ENCODE measurements around the gene PRMT2.

Gene PRMT2

GRCh38 chr21:46645840-46646239, 10.4 kb downstream of the PRMT2 start:
- no peaks in the 10 kb centered on the region for H3K9me3 ChIP-seq (ENCODE audit: control insufficient read depth, insufficient read depth, low read length)
- peaks cover 88% of the 10 kb centered on the region for H3K36me3 ChIP-seq (ENCODE audit: control insufficient read depth, insufficient read depth, low read length)
- no peaks in the 10 kb centered on the region for H3K27me3 ChIP-seq (ENCODE audit: control insufficient read depth, insufficient read depth, low read length)
- H3K4me3 ChIP-seq (ENCODE audit: low read depth, low read length) = no peak overlapping the region
- no peak overlapping the region for H3K27ac ChIP-seq (ENCODE audit: low read depth, low read length)
- H3K9ac ChIP-seq (ENCODE audit: low read depth, low read length) = no peak overlapping the region
- H3K4me1 ChIP-seq (ENCODE audit: control insufficient read depth, insufficient read depth, low read length) = no peaks in the 10 kb centered on the region

DNA sequence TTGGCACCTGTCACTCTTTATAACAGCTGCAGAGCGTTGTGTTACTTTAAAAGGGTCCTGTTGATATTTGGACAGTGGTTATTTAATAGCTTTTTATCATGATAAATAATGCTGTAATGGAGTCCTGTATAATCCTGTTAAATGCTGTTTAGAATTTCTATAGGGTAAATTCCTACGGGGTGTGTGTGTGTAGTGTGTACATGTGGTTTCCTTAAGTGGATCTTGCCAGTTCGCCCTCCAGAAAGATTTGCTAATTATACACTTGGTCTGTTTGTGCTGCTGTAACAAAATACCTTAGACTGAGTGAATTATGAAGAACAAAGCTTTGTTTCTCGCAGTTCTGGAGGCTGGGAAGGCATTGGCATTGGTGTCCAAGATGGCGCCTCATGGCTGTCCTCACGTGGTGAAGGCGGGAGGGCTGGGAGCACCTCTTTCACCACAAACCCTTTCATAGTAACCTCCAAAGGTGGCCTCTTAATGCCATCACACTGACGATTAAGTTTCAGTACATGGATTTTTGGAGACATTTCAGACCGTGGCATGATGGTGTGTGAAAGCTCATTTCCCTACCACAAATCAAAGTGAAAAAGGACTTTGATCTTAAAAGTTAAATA, 11.2 kb downstream of the PRMT2 start:
- Histone ChIP-seq H3K36me3 (ENCODE audit: control insufficient read depth, insufficient read depth, low read length) (peaks cover 86% of the 10 kb centered on the region), H3K27me3 (ENCODE audit: control insufficient read depth, insufficient read depth, low read length) (no peaks in the 10 kb centered on the region), H3K4me3 (ENCODE audit: low read depth, low read length) (no peak overlapping the region), H3K27ac (ENCODE audit: low read depth, low read length) (no peak overlapping the region), H3K4me1 (ENCODE audit: control insufficient read depth, insufficient read depth, low read length) (no peaks in the 10 kb centered on the region), H3K9me3 (ENCODE audit: control insufficient read depth, insufficient read depth, low read length) (no peaks in the 10 kb centered on the region), H3K9ac (ENCODE audit: low read depth, low read length) (no peak overlapping the region)

DNA sequence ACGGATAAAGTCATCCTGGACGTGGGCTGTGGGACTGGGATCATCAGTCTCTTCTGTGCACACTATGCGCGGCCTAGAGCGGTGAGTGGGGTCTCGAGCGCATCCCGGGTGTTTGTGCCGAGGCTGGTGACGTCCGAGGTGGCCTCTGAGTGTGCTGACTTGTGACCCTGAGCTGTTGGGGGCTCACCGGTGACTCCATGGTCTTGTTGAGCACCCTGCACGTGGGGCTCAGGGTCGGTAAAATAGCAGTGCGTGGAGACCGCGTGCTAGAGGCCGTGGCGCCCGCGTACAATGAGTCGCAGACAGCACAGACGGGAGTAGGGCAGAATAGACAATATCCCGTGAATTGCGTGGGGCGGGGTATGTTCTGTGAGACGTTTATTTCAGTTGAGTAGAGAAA, 13.1 kb downstream of the PRMT2 start:
- no peak overlapping the region for H3K4me3 ChIP-seq (ENCODE audit: low read depth, low read length)
- H3K27ac ChIP-seq (ENCODE audit: low read depth, low read length) = no peak overlapping the region
- H3K4me1 ChIP-seq (ENCODE audit: control insufficient read depth, insufficient read depth, low read length) = no peaks in the 10 kb centered on the region

DNA sequence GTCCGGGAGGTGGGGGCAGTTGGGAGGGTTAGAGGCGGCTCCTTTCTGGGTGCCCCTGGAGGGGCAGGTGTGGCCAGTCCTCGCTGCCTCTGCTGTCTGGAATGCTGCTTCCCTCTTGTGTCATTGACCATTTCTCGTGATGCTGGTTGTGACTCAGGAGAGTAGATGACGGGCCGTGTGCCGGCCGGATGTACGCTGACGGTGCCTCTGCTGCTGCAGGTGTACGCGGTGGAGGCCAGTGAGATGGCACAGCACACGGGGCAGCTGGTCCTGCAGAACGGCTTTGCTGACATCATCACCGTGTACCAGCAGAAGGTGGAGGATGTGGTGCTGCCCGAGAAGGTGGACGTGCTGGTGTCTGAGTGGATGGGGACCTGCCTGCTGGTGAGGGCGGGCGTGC, 13.9 kb downstream of the PRMT2 start:
- no peak overlapping the region for H3K4me3 ChIP-seq (ENCODE audit: low read depth, low read length)
- H3K36me3 ChIP-seq (ENCODE audit: control insufficient read depth, insufficient read depth, low read length) = peaks cover 92% of the 10 kb centered on the region
- no peaks in the 10 kb centered on the region for H3K4me1 ChIP-seq (ENCODE audit: control insufficient read depth, insufficient read depth, low read length)
- no peaks in the 10 kb centered on the region for H3K27me3 ChIP-seq (ENCODE audit: control insufficient read depth, insufficient read depth, low read length)
- no peak overlapping the region for H3K27ac ChIP-seq (ENCODE audit: low read depth, low read length)
- no peak overlapping the region for H3K9ac ChIP-seq (ENCODE audit: low read depth, low read length)
- 0 out of 2 replicates have a peak, but pooled peaks cover under 1% of the 10 kb centered on the region for H3K9me3 ChIP-seq (ENCODE audit: control insufficient read depth, insufficient read depth, low read length)

More for the DNA sequence above, 13.1 kb downstream of the PRMT2 start:
- H3K27me3 ChIP-seq (ENCODE audit: control insufficient read depth, insufficient read depth, low read length) = no peaks in the 10 kb centered on the region
- peaks cover 92% of the 10 kb centered on the region for H3K36me3 ChIP-seq (ENCODE audit: control insufficient read depth, insufficient read depth, low read length)
- H3K9ac ChIP-seq (ENCODE audit: low read depth, low read length) = no peak overlapping the region
- H3K9me3 ChIP-seq (ENCODE audit: control insufficient read depth, insufficient read depth, low read length) = no peaks in the 10 kb centered on the region

DNA sequence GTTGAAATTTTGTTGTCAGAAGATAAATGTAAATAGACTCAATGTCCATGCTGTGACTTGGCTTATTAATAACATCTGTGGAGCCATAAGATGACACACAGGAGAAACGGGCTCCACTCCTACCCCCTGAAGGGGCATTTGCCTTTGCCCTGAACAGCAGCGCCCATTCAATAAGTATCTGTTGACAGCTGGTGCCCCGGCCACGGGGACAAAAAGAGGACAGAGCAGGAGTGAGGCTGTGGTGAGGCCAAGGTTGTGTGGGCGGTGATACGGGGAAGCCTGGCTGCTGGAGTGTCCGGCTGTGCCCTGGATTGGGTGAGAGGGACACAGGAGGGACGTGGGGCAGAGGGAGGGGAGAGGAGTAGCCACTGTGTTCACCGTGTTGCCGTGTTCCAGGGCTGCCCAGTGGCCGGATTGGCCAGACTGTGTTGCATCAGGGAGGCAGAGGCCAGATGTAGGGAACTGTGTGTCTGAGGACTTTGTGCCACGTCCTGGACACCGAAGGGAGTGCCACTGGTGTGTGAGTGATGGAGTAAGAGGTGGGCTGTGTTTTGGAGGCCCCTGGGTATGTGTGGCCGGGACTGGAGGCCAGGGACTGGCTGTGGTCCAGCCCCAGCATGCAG, 15.1 kb downstream of the PRMT2 start:
- H3K36me3 ChIP-seq (ENCODE audit: control insufficient read depth, insufficient read depth, low read length) = peaks cover 92% of the 10 kb centered on the region

DNA sequence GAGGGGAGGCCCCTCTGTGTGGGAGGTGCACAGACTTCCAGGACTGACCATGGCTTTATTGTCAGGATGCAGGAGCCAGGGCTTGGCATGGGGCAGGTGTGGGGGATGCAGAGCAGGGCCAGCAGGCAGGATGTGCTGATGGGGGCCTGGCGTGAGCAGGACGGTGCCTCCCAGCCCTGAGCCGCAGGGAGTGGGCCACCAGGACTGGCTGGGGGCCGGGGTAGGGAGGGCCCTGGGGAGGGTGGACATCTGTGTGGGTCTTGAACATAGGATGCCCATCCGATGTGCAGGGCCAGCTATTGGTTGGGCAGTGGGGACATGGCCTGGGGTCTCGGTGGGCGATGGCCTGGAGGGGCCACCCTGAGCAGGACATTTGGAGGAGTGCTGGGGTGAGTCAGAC, 15.6 kb downstream of the PRMT2 start:
- H3K36me3 ChIP-seq (ENCODE audit: control insufficient read depth, insufficient read depth, low read length) = peaks cover 87% of the 10 kb centered on the region
- no peak overlapping the region for H3K4me3 ChIP-seq (ENCODE audit: low read depth, low read length)
- H3K9ac ChIP-seq (ENCODE audit: low read depth, low read length) = no peak overlapping the region
- no peaks in the 10 kb centered on the region for H3K27me3 ChIP-seq (ENCODE audit: control insufficient read depth, insufficient read depth, low read length)
- H3K9me3 ChIP-seq (ENCODE audit: control insufficient read depth, insufficient read depth, low read length) = peaks cover 6% of the 10 kb centered on the region; the same call in 1 of the 2 replicates
- no peak overlapping the region for H3K27ac ChIP-seq (ENCODE audit: low read depth, low read length)
- no peaks in the 10 kb centered on the region for H3K4me1 ChIP-seq (ENCODE audit: control insufficient read depth, insufficient read depth, low read length)

More for the DNA sequence above, 15.1 kb downstream of the PRMT2 start:
- H3K27me3 ChIP-seq (ENCODE audit: control insufficient read depth, insufficient read depth, low read length) = no peaks in the 10 kb centered on the region
- no peak overlapping the region for H3K9ac ChIP-seq (ENCODE audit: low read depth, low read length)
- no peak overlapping the region for H3K4me3 ChIP-seq (ENCODE audit: low read depth, low read length)
- H3K27ac ChIP-seq (ENCODE audit: low read depth, low read length) = no peak overlapping the region
- H3K9me3 ChIP-seq (ENCODE audit: control insufficient read depth, insufficient read depth, low read length) = peaks cover 6% of the 10 kb centered on the region; the same call in 1 of the 2 replicates
- no peaks in the 10 kb centered on the region for H3K4me1 ChIP-seq (ENCODE audit: control insufficient read depth, insufficient read depth, low read length)

GRCh38 chr21:46655230-46655629, 19.8 kb downstream of the PRMT2 start:
- no peak overlapping the region for H3K27ac ChIP-seq (ENCODE audit: low read depth, low read length)
- no peaks in the 10 kb centered on the region for H3K27me3 ChIP-seq (ENCODE audit: control insufficient read depth, insufficient read depth, low read length)
- no peak overlapping the region for H3K9ac ChIP-seq (ENCODE audit: low read depth, low read length)
- H3K4me3 ChIP-seq (ENCODE audit: low read depth, low read length) = no peak overlapping the region
- peaks cover 6% of the 10 kb centered on the region; the same call in 1 of the 2 replicates for H3K9me3 ChIP-seq (ENCODE audit: control insufficient read depth, insufficient read depth, low read length)
- peaks cover 54% of the 10 kb centered on the region for H3K36me3 ChIP-seq (ENCODE audit: control insufficient read depth, insufficient read depth, low read length)
- H3K4me1 ChIP-seq (ENCODE audit: control insufficient read depth, insufficient read depth, low read length) = no peaks in the 10 kb centered on the region

DNA sequence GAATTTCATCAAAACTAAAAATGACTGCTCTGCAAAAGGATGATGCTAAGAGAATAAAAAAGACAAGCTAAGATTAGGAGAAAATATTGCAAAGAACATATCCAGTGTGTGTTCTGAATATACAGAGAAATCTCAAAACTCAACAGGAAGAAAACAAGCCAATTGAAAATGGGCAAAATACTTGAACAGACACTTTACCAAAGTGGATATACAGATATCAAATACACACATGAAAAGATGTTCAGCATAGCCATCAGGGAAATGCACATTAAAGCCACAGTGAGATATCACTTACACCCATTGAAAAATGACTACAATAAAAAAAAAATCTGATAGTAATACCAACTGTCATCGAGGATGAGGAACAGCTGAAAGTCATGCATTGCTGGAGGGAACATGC, 21.3 kb downstream of the PRMT2 start:
- H3K9me3 ChIP-seq (ENCODE audit: control insufficient read depth, insufficient read depth, low read length) = peaks cover 6% of the 10 kb centered on the region; the same call in 1 of the 2 replicates
- peaks cover 42% of the 10 kb centered on the region for H3K36me3 ChIP-seq (ENCODE audit: control insufficient read depth, insufficient read depth, low read length)
- no peaks in the 10 kb centered on the region for H3K27me3 ChIP-seq (ENCODE audit: control insufficient read depth, insufficient read depth, low read length)
- H3K4me3 ChIP-seq (ENCODE audit: low read depth, low read length) = no peak overlapping the region
- H3K27ac ChIP-seq (ENCODE audit: low read depth, low read length) = no peak overlapping the region
- H3K4me1 ChIP-seq (ENCODE audit: control insufficient read depth, insufficient read depth, low read length) = no peaks in the 10 kb centered on the region
- no peak overlapping the region for H3K9ac ChIP-seq (ENCODE audit: low read depth, low read length)

GRCh38 chr21:46660505-46660904, 25.0 kb downstream of the PRMT2 start:
- Histone ChIP-seq H3K4me3 (ENCODE audit: low read depth, low read length) (no peak overlapping the region), H3K4me1 (ENCODE audit: control insufficient read depth, insufficient read depth, low read length) (no peaks in the 10 kb centered on the region), H3K36me3 (ENCODE audit: control insufficient read depth, insufficient read depth, low read length) (peaks cover 19% of the 10 kb centered on the region), H3K27ac (ENCODE audit: low read depth, low read length) (no peak overlapping the region), H3K9me3 (ENCODE audit: control insufficient read depth, insufficient read depth, low read length) (no peaks in the 10 kb centered on the region), H3K27me3 (ENCODE audit: control insufficient read depth, insufficient read depth, low read length) (no peaks in the 10 kb centered on the region), H3K9ac (ENCODE audit: low read depth, low read length) (no peak overlapping the region)

GRCh38 chr21:46661211-46661625, 25.7 kb downstream of the PRMT2 start:
- Histone ChIP-seq H3K9ac (ENCODE audit: low read depth, low read length) (no peak overlapping the region), H3K27me3 (ENCODE audit: control insufficient read depth, insufficient read depth, low read length) (no peaks in the 10 kb centered on the region), H3K9me3 (ENCODE audit: control insufficient read depth, insufficient read depth, low read length) (no peaks in the 10 kb centered on the region), H3K27ac (ENCODE audit: low read depth, low read length) (no peak overlapping the region), H3K4me1 (ENCODE audit: control insufficient read depth, insufficient read depth, low read length) (no peaks in the 10 kb centered on the region), H3K4me3 (ENCODE audit: low read depth, low read length) (no peak overlapping the region), H3K36me3 (ENCODE audit: control insufficient read depth, insufficient read depth, low read length) (peaks cover 19% of the 10 kb centered on the region)

DNA sequence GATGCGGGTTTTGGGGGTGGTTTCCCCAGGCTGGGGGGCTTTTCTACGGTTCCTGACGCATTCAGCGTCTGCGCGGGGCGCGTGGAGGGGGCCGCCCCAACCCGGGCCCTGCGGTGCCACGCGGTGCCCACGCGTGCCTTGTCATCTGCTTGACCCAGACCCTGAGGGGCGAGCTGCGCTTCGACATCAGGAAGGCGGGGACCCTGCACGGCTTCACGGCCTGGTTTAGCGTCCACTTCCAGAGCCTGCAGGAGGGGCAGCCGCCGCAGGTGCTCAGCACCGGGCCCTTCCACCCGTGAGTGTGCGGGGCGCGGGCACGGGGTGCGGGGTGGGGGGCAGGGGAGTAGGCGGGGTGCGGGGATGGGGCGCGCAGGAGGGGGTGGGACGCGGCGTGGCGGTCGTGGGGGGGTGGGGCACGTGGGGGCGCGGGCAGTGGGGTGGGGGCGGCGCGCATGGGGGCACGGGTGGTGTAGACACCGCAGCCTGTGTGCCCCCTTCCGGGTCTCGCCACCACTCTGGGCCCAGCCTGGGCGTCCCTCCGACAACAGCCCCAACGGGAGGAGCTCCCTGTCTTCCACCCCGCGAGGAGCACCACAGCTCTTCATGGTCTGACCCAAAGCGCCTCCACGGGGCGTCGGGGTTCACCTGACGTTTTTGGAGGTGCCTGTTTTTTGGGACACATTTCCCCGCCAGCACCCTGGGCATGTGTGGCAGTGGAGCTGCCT, 26.3 kb downstream of the PRMT2 start:
- H3K9me3 ChIP-seq (ENCODE audit: control insufficient read depth, insufficient read depth, low read length) = no peaks in the 10 kb centered on the region
- no peaks in the 10 kb centered on the region for H3K27me3 ChIP-seq (ENCODE audit: control insufficient read depth, insufficient read depth, low read length)
- no peak overlapping the region for H3K9ac ChIP-seq (ENCODE audit: low read depth, low read length)
- H3K27ac ChIP-seq (ENCODE audit: low read depth, low read length) = no peak overlapping the region
- H3K4me1 ChIP-seq (ENCODE audit: control insufficient read depth, insufficient read depth, low read length) = no peaks in the 10 kb centered on the region
- H3K4me3 ChIP-seq (ENCODE audit: low read depth, low read length) = no peak overlapping the region
- peaks cover 15% of the 10 kb centered on the region for H3K36me3 ChIP-seq (ENCODE audit: control insufficient read depth, insufficient read depth, low read length)
